Peyer's patch (tissue), 4 donors: Measurements from ENCODE around the gene CNTN5. TPM values are rescaled to one million over a fixed set of nuclear protein-coding genes. Genes with fewer than 3 reads are reported as not detected.
"Not testable (repeated sequence)": the region's sequence is repeated elsewhere in the genome, so short reads cannot be mapped to it uniquely, and the experiment has no call there.

Experiments
- DNase-seq, 3 donors: peaks; one replicate each; pipeline ENCODE4 v3.0.0-alpha.2; 2017 to 2019
- H3K27ac ChIP-seq, 4 donors: fragments of 200-600 bp; sonication (generic); one replicate each; pipeline ENCODE4 v1.5.1; 2016 to 2019
- H3K27me3 ChIP-seq, 2 donors: fragments of 200-600 bp; sonication (generic); one replicate each; pipeline ENCODE4 v1.5.1; 2019
- H3K36me3 ChIP-seq, 3 donors: fragments of 200-600 bp; sonication (generic); one replicate each; pipeline ENCODE4 v1.5.1; 2016 to 2019
- H3K4me1 ChIP-seq, 4 donors: fragments of 200-600 bp; sonication (generic); one replicate each; pipeline ENCODE4 v1.5.1; 2016 to 2019
- H3K4me3 ChIP-seq, 4 donors: fragments of 200-600 bp; sonication (generic); 1 replicate in 3 of 4; 2 replicates in 1 of 4; pipeline ENCODE4 v1.5.1; 2016 to 2019; ENCODE audit warnings: mild to moderate bottlenecking in 1 of 4
- H3K9me3 ChIP-seq, 4 donors: fragments of 200-600 bp; sonication (generic); one replicate each; pipeline ENCODE4 v1.5.1; 2016 to 2019; ENCODE audit warnings: mild to moderate bottlenecking in 1 of 4
- POLR2A ChIP-seq, 2 donors: fragments of 450-650 bp; IDR thresholded peaks; one replicate each; pipeline ENCODE4 v1.5.1; 2017; ENCODE audit warnings: antibody characterized with exemption in 2 of 2, mild to moderate bottlenecking in 2 of 2, moderate library complexity in 2 of 2
- total RNA-seq, 4 donors: library from RNA; depleted of rRNA; stranded (reverse); fragments of >200 nt; gene quantifications; one replicate each; pipeline ENCODE4 v1.1.0, GENCODE V29; 2016
- TF ChIP-seq, protein P1 (sequence below), 6 experiments: fragments of 450-650 bp in 4 of 6; fragments of 200-600 bp in 2 of 6; sonication (generic) in 1 of 6; IDR thresholded peaks; one replicate each; pipeline ENCODE4 v1.5.1; 2017 to 2019; ENCODE audit warnings: antibody characterized with exemption in 6 of 6, mild to moderate bottlenecking in 3 of 6, moderate library complexity in 1 of 6

CNTN5 gene
- total RNA-seq, 4 donors from 2014 or later, result not detected

GRCh38 chr11:99098258-99098657 lies 77.5 kb downstream of the CNTN5 start:
- no peaks in the 10 kb centered on the region for H3K27me3 ChIP-seq
- TF ChIP-seq, protein P1, sequence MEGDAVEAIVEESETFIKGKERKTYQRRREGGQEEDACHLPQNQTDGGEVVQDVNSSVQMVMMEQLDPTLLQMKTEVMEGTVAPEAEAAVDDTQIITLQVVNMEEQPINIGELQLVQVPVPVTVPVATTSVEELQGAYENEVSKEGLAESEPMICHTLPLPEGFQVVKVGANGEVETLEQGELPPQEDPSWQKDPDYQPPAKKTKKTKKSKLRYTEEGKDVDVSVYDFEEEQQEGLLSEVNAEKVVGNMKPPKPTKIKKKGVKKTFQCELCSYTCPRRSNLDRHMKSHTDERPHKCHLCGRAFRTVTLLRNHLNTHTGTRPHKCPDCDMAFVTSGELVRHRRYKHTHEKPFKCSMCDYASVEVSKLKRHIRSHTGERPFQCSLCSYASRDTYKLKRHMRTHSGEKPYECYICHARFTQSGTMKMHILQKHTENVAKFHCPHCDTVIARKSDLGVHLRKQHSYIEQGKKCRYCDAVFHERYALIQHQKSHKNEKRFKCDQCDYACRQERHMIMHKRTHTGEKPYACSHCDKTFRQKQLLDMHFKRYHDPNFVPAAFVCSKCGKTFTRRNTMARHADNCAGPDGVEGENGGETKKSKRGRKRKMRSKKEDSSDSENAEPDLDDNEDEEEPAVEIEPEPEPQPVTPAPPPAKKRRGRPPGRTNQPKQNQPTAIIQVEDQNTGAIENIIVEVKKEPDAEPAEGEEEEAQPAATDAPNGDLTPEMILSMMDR (IDR thresholded peaks at IDR 0.05), result no peak
- no peak for TF ChIP-seq POLR2A (IDR thresholded peaks at IDR 0.05)
- no peak overlapping the region for H3K27ac ChIP-seq
- no peak overlapping the region for H3K4me3 ChIP-seq
- no peak for DNase-seq
- H3K9me3 ChIP-seq, result no peaks in the 10 kb centered on the region
- H3K4me1 ChIP-seq, result no peaks in the 10 kb centered on the region
- no peaks in the 10 kb centered on the region for H3K36me3 ChIP-seq

DNA sequence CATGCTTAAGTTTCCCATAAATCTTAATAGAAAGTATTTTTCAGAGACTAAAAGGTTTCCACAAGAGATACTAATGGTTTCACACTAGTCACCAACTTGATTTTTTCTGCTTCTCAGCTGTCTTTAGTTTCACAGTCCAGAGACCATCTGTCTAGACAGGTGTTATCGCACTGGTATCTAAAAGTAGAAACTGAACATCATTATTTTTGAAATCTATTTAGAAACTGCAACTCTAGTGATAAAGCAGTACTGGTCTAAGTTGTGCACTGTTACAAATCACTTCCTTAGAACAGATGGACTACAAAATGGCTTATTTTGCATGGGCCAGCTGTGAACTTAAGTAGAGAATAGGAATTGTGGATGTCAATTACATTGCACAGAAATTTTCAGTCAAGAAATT lies 78.0 kb downstream of the CNTN5 start:
- DNase-seq, result no peak
- no peak overlapping the region for H3K4me3 ChIP-seq

GRCh38 chr11:99117603-99118002 lies 96.9 kb downstream of the CNTN5 start:
- TF ChIP-seq, protein P1 (IDR thresholded peaks at IDR 0.05), result no peak
- no peak for TF ChIP-seq POLR2A (IDR thresholded peaks at IDR 0.05)
- Histone ChIP-seq H3K27ac (no peak overlapping the region), H3K27me3 (no peaks in the 10 kb centered on the region), H3K9me3 (no peaks in the 10 kb centered on the region), H3K4me3 (no peak overlapping the region), H3K4me1 (no peaks in the 10 kb centered on the region), H3K36me3 (no peaks in the 10 kb centered on the region)
- DNase-seq, result no peak

More for the DNA sequence above, 78.0 kb downstream of the CNTN5 start:
- no peak for TF ChIP-seq POLR2A (IDR thresholded peaks at IDR 0.05)
- TF ChIP-seq, protein P1 (IDR thresholded peaks at IDR 0.05), result no peak
- no peaks in the 10 kb centered on the region for H3K4me1 ChIP-seq
- H3K9me3 ChIP-seq, result no peaks in the 10 kb centered on the region
- no peaks in the 10 kb centered on the region for H3K36me3 ChIP-seq
- no peaks in the 10 kb centered on the region for H3K27me3 ChIP-seq
- H3K27ac ChIP-seq, result no peak overlapping the region

GRCh38 chr11:99133862-99134261 lies 113.1 kb downstream of the CNTN5 start:
- H3K36me3 ChIP-seq, H3K4me3 ChIP-seq, DNase-seq: not testable (repeated sequence)

DNA sequence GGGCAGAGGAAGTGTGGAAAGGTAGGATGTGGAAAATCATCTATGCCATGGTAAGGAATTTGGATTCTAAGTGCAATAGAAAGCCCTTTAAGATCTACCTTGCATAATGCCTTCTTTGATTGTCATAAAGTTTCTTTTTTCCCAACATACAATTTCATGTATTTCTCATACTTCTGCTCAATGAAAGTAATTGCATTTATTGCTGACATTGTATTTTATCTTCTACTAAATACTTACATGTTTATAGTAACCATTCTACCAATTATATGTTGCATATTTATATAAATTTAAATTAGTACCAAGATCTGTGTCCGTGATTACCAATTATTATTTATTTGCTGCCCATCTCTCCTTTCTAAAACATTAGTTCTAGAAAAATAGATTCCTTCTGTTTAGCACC lies 114.8 kb downstream of the CNTN5 start:
- no peaks in the 10 kb centered on the region for H3K4me1 ChIP-seq
- no peak overlapping the region for H3K27ac ChIP-seq
- no peaks in the 10 kb centered on the region for H3K9me3 ChIP-seq
- no peaks in the 10 kb centered on the region for H3K27me3 ChIP-seq
- TF ChIP-seq, protein P1 (IDR thresholded peaks at IDR 0.05), result no peak
- no peak for TF ChIP-seq POLR2A (IDR thresholded peaks at IDR 0.05)
- DNase-seq, result no peak
- no peak overlapping the region for H3K4me3 ChIP-seq
- no peaks in the 10 kb centered on the region for H3K36me3 ChIP-seq

More at GRCh38 chr11:99133862-99134261, 113.1 kb downstream of the CNTN5 start:
- not testable (repeated sequence) for H3K9me3 ChIP-seq, H3K27ac ChIP-seq, H3K4me1 ChIP-seq, H3K27me3 ChIP-seq

- Histone ChIP-seq H3K4me3 (no peak overlapping the region), H3K36me3 (no peaks in the 10 kb centered on the region), H3K27me3 (no peaks in the 10 kb centered on the region), H3K27ac (no peak overlapping the region), H3K9me3 (no peaks in the 10 kb centered on the region), H3K4me1 (no peaks in the 10 kb centered on the region)
- no peak for DNase-seq
- TF ChIP-seq, protein P1 (IDR thresholded peaks at IDR 0.05), result no peak
- TF ChIP-seq POLR2A (IDR thresholded peaks at IDR 0.05), result no peak
Observed at GRCh38 chr11:99142237-99142636, 121.5 kb downstream of the CNTN5 start.
